Measurements from ENCODE around the gene TP63.

The TP63 gene

GRCh38 chr3:189786479-189787064 lies 155.4 kb downstream of the TP63 start:
- no peak for DNase-seq

GRCh38 chr3:189787191-189787590 lies 156.0 kb downstream of the TP63 start:
- DNase-seq = no peak

GRCh38 chr3:189787632-189788031 lies 156.4 kb downstream of the TP63 start:
- peak; percentile 41 for DNase-seq

GRCh38 chr3:189789432-189789831 lies 158.2 kb downstream of the TP63 start:
- DNase-seq = no peak

- peak; percentile 82 for DNase-seq
These were observed 159.5 kb downstream of the TP63 start for GRCh38 chr3:189790658-189791057.

- DNase-seq = no peak
These were observed 161.1 kb downstream of the TP63 start for GRCh38 chr3:189792046-189792929.

- DNase-seq = no peak
These were observed 163.3 kb downstream of the TP63 start for GRCh38 chr3:189794518-189794917.

GRCh38 chr3:189797103-189797750 lies 166.0 kb downstream of the TP63 start:
- DNase-seq = peak; percentile 53

- DNase-seq = no peak
These were observed 168.2 kb downstream of the TP63 start for GRCh38 chr3:189799366-189799765.

GRCh38 chr3:189800436-189800835 lies 169.2 kb downstream of the TP63 start:
- no peak for DNase-seq

GRCh38 chr3:189803254-189803653 lies 172.1 kb downstream of the TP63 start:
- DNase-seq = no peak

- DNase-seq = no peak
These were observed 174.3 kb downstream of the TP63 start for GRCh38 chr3:189805375-189806067.

GRCh38 chr3:189806171-189806951 lies 175.2 kb downstream of the TP63 start:
- peak; percentile 88 for DNase-seq

- DNase-seq = no peak
These were observed 177.2 kb downstream of the TP63 start for GRCh38 chr3:189808246-189809007.

- DNase-seq = no peak
These were observed 178.4 kb downstream of the TP63 start for GRCh38 chr3:189809583-189809982.

- no peak for DNase-seq
These were observed 181.7 kb downstream of the TP63 start for GRCh38 chr3:189812806-189813465.

- peak; percentile 60 for DNase-seq
These were observed 182.6 kb downstream of the TP63 start for GRCh38 chr3:189813647-189814240.

- no peak for DNase-seq
These were observed 189.2 kb downstream of the TP63 start for GRCh38 chr3:189820365-189820720.

GRCh38 chr3:189821262-189821661 lies 190.1 kb downstream of the TP63 start:
- no peak for DNase-seq

GRCh38 chr3:189822726-189823125 lies 191.5 kb downstream of the TP63 start:
- peak; percentile 44 for DNase-seq

All from NCI-H82 (cell line).